ENCODE results near the gene REXO1.

DNA sequence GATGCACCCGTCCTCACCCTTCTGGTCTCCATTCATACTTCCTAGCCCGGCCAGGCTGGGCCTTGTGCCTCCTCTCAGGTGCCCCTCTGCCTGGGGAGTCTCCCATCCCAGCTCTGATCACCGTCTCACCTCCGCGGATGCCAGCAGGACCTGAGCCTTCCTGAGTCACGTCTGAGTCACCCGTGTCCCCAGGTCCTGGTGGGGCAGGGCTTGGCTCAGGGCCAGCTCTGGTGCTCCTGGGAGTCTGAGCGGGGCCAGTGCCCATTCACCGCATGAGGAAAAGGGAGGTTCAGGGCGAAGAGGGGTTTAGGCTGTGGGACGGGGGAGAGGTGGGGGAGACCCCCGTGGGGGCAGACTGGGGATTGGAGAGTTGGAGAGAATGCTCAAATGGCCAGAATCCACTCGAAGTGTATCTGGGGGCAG is 36.8 kb downstream of the REXO1 start:
- TF ChIP-seq, protein P1, sequence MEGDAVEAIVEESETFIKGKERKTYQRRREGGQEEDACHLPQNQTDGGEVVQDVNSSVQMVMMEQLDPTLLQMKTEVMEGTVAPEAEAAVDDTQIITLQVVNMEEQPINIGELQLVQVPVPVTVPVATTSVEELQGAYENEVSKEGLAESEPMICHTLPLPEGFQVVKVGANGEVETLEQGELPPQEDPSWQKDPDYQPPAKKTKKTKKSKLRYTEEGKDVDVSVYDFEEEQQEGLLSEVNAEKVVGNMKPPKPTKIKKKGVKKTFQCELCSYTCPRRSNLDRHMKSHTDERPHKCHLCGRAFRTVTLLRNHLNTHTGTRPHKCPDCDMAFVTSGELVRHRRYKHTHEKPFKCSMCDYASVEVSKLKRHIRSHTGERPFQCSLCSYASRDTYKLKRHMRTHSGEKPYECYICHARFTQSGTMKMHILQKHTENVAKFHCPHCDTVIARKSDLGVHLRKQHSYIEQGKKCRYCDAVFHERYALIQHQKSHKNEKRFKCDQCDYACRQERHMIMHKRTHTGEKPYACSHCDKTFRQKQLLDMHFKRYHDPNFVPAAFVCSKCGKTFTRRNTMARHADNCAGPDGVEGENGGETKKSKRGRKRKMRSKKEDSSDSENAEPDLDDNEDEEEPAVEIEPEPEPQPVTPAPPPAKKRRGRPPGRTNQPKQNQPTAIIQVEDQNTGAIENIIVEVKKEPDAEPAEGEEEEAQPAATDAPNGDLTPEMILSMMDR (conservative IDR thresholded peaks at IDR 0.05): no peak
- TF ChIP-seq EZH2 (IDR thresholded peaks at IDR 0.05; ENCODE audit: low read depth): no peak

Measured in PC-9 (cell line).